NCI-H2081 (cell line): ENCODE measurements around the gene PFKFB3.
"Not testable (repeated sequence)": the region's sequence is repeated elsewhere in the genome, so short reads cannot be mapped to it uniquely, and the experiment has no call there.

ENCODE experiments used
- DNase-seq, 2 experiments: peaks; one replicate each; lab custom pipeline; 2025; lab: John Stamatoyannopoulos, UW

The PFKFB3 gene

DNA sequence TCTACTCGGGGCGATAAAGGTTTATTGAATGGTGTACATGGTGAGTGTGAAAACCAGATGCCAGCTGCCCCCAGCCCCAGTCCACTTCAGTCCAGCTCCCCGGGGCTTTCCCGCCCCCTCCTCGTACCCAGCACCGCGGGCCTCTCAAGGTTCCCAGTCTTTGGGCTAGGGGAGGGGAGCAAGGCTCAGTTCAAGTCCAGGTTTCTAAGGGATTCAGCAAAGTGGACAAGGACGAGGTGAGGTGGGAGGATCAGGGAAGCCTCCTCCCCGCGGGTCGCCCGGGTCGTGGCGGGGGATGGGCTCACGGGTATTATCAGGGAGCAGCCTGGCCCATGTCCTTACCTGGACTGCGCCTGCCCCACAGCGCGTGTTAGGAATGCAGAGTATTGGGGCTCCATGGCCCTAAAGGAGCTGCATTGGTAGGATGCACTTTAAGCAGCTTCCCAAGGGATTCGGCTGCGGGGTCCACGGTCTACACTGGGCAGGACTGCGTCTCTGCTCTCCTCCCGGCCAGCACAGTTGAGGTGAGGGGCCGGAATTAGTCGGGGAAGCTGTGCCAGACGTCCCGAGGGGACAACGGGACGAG is 541 bp upstream of the PFKFB3 start:
- DNase-seq, result no peak

DNA sequence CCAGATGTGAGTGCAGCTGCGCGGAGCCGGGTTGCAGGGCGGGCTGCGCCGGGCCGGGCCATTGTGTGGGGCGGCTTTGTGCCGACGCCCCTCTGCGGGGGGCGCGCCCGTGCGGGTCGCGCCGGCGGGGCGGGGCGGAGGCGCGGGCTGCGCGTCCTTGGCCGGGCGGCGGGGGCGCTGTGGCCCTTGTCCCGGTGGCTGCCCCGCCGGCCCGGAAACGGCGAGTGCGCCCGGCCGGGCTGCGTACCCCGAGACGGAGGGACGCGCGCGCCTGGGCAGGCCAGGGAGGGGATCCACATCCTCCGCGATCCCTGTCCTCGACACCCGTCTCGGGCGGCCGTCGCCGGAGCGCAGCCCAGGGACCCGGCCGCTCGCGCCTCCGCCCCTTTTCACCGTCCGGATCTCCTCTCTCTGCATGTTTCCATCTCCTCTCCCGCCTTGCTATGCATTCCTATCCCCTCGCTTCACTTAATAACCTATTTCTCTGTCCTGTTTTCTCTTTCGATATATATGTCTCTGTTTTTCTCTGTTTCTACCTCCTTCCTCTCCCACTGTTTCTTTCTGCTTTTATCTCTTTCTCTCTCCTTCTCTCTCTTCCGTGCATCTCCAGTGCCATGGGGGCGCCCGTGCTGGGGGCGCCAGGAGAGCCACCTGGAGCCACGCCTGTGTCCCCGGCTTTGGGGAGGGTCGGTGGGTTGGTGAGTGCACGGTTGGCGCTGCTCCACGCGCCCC is 765 bp downstream of the PFKFB3 start:
- no peak for DNase-seq

DNA sequence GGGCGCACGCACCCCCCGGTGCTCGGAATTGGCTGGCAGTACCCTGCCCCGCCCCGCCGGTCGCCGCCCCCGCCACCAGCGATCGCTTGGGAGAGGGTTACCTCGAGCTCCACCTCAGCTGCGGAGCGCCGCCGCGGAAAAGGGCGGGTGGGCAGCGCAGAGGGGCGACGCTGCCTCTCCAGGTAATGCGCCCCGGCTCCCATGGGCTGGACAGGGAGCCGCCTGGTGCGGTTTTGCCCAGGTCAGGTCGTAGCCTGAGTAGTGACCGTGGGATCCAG is 1.3 kb downstream of the PFKFB3 start:
- DNase-seq, result no peak

DNA sequence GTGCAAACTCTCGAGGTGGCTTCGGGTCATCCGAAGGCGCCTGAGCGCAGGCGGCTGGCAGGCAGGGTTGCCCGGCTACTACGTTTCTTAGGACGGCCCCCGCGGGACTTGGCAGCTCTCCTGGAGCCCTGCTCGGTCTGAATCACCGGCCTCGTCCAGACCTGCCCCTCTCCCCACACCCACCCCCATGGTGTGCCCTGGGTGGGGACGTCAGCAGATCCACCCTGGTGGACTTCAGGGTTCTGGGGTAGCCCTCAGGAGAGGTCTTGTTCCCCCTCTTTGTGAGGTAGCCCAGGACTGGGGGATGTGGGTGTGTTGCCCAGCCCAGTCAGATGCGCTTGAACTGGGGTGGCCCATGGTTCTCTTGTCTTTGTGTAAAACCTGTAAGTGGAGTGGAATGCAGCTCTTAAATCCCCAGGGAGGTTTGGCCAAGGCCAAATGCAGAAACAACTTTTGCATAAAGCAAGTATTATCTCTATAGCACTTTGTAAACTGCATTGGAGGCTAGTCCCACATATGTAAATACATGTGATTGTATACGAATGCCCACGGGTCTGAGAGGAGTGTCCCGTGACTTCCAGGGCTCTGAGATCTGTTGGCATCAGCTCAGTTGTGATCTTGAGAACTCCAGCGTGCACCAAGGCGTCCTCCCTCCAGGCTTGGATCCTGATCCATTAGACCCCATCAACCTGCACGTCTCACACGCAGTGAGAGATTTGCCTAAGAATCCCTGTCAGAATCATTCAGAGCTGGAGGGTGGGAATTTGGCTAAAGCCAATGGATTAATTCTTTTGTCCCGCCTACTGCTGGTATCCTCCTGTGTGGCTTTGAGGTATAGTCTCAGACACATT is 1.8 kb downstream of the PFKFB3 start:
- DNase-seq, result no peak

DNA sequence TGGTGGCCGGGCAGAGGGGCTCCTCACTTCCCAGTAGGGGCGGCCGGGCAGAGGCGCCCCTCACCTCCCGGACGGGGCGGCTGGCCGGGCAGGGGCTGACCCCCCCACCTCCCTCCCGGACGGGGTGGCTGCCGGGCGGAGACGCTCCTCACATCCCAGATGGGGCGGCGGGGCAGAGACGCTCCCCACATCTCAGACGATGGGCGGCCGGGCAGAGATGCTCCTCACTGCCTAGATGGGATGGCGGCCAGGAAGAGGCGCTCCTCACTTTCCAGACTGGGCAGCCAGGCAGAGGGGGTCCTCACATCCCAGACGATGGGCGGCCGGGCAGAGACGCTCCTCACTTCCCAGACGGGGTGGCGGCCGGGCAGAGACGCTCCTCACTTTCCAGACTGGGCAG is 3.8 kb downstream of the PFKFB3 start:
- DNase-seq, result not testable (repeated sequence)

DNA sequence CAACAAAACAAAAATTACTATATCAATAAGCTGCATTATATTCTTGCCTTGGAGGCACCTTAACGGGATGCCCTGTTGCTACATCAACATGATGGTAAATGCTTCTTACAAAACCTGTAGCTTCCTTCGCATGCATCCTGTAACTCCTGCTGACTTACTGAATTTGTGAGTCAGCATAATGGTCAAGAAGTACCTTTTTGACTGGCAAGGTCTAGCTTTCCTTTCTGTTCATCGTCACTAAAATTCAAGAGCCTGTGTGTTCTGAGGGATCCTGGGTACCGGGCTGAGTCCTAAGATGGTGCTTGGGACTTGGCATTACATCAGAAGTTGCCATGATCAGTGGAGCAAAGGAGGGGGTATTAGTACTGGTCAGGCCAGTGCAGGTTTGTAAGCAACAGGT is 4.9 kb downstream of the PFKFB3 start:
- DNase-seq, result no peak

DNA sequence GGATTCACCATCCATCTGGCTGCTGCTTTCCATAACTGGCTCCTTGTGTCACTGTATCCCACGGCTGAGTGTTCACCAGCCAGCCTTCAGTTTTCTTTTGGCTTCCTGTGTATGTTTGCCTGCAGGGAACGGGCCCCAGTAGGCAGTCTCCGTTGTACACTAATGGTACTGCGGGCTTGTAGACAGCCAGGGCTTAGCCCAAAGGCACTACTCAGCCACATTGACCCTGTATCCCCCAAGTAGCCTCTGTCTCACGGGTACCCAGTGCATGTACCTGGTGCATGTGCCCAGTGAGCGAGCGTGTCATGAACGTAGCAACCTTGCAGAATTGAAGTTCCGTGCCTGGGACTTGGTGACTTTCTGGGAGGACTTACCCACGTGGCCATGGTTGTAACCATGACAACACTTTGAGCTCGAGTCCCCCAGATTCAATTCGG is 6.1 kb downstream of the PFKFB3 start:
- peak in 1 of 2 experiments; percentile 14 for DNase-seq

DNA sequence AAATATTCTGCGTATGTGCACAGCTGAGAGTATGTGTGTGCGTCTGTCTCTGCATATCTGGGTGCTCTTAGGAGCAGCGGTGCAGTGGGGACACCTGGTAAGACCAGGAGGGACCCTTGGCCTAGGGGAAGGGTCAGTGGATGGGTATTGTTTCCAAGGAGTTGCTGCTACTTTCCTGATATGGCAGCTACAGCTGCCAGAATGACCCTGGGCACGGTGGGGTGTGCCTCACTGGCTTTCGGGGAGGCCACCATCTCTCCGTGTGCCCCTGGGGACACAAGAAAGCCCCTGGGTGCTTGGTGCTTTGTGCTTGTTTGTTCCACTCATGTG is 8.6 kb downstream of the PFKFB3 start:
- DNase-seq, result no peak

DNA sequence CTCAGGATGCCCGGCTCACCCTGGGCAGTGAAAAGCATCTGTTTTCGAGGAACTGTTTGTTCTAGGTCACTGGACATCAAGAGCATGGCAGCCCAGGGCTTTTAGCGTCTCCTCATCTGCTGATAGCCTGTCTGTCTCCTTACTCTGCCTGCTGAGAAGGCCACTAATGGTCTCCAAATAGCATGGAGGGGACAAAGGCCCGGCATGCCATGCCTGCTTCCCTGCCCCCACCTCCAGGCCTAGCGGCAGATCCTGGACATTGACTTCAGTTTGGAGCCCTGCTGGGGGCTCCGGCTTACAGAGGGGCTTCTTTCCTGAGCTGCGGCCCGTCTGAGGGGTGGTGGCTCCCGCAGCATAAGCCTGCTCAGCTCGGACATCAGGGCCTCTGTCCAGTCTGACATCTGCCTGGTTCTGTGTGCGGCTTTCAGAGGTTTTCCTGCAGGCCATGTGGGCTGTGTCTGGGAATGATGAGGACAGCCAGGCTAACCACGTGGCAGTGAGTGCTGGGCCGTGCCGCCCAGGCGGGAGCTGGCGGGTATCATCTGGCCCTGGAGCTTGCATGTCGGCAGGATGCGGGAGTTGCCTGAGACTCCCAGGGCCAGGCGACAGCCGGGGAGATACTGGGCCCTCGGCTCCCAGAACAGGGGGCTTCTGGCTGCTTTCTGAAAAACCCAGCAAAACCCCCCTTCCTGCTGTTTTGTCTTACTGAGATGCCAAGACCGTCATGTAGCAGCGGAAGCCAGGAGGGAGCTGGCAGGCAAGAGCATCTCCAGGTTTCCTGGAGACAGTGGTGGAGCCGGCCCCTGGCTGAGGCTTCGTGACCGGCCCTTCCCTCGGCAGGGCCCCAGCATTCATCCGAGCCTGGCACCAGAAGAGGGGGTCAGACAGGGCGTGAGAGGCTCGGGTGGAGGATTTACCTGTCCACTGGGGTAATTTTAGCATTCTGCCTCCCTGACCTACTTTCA is 9.2 kb downstream of the PFKFB3 start:
- DNase-seq, result no peak

DNA sequence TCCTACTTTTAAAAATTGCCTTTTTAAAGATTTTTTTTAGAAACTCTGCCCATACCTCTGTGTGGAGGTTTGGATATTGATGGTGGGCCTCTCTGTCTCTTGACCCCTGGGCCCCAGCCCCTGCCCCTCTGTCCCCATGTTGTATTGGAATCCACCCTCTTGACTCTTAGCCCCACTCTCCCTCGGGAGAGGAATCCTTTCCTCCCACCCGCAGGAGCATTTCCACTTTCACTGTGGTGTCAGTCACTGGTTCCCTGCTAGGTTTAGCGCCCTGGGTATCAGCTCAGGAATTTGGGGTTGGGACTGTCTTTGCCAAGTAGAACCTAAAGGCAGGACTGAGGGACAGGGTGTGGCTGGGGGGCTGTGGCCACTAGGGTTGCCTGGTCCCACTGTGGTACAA is 10.1 kb downstream of the PFKFB3 start:
- DNase-seq, result no peak

DNA sequence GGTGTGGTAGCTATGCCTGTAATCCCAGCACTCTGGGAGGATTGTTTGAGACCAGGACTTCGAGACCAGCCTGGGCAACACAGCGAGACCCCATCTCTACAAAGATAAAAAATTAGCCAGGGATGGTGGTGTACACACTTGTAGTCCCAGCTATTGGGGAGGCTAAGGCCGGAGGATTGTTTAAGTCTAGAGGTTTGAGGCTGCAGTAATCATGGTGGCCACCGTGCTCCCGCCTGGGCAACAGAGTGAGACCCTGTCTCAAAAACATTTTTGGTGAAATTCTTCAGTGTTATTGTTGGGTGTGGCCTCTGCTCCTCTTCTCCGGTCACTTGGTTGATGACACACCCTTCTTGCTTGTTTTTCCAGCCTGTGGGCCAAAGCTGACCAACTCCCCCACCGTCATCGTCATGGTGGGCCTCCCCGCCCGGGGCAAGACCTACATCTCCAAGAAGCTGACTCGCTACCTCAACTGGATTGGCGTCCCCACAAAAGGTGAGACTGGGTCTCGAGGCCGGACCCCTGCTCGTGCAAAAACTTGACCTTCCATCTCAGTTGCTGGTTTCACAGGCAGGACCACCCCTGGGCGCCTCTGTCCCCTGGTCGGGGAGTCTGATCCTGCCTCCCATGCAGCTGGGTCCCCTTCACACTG is 10.6 kb downstream of the PFKFB3 start:
- no peak for DNase-seq

DNA sequence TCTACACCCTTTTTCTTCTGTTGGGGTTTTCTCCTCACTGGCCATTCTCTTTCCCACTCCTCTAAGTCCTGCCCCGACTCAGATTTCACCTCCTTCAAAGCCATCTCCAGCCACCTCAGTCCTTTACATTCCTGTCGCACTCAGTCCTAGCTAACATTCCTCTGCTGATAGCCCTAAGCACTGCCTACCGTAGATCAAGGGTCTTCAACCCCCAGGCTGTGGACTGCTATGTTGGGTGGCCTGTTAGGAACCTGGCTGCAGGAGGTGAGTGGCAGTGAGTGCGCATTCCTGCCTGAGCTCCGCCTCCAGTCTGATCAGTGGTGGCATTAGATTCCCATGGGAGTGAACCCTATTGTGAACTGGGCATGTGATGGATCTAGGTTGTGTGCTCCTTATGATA is 11.2 kb downstream of the PFKFB3 start:
- DNase-seq, result no peak

DNA sequence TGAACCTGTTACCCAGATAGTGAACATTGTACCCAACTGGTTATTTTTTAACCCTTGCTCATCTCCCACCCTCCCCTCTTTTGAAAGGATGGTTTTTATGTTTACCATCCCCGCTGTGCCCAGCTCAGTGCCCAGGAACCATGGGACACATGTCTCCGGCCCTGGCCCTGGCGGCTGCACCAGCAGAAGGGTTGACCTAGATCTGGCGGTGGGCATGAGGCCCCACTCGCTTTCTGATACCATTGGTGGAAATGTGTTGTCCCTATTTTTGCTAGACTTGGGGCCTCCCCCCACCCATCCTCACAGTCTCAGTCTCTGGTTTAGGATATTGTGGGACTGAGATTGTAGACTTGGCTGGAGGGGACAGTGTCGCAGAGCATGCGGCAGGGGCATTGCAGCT is 11.9 kb downstream of the PFKFB3 start:
- DNase-seq, result no peak

DNA sequence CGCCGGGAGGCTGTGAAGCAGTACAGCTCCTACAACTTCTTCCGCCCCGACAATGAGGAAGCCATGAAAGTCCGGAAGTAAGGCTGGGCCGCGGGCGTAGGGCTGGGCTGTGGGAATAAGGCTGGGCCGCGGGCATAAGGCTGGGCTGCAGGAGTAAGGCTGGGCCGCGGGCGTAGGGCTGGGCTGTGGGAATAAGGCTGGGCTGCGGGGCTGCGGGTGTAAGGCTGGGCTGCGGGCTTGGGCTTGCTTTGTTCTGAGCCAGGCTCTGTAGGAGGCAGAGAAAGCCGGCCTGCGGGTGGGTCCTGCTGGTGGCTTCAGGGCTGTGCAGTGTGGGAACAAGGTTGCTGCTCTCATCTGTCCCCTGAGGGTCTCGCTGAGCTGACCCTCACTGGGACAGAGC is 12.5 kb downstream of the PFKFB3 start:
- no peak for DNase-seq

DNA sequence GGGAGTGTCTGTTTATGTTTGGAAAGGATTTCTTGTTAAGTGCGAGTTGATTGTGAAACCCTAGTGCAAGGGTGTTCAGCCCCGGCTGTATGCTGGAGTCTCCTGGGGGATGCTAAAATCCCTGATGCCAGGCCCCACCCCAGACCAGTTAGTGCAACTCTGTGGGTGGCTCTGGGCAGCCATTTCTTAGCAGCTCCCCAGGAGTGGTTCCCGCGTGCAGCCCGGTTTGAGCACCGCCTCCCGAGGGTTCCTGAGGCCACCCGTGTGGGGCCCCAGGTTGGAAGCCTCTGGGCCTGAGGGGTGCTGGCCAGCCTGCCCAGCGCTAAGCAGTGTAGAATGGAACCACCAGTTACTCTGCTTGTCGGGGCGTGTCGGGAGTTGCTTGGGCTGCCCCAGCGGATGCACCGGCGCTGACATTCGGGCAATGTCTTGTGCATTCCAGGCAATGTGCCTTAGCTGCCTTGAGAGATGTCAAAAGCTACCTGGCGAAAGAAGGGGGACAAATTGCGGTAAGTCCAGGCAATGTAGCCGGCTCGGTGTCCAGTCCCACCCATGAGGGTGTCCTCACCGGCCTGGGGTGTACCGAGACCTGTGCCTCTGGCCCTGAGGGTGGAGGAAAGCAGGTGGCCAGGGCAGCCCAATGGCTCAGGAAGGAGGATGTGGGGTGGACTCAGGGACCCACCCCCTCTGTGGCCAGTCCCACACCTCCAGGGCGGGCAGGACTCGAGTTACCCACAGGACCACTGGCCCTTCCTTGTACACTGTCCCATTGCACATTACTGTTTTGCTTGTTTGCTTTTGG is 13.2 kb downstream of the PFKFB3 start:
- DNase-seq, result no peak

DNA sequence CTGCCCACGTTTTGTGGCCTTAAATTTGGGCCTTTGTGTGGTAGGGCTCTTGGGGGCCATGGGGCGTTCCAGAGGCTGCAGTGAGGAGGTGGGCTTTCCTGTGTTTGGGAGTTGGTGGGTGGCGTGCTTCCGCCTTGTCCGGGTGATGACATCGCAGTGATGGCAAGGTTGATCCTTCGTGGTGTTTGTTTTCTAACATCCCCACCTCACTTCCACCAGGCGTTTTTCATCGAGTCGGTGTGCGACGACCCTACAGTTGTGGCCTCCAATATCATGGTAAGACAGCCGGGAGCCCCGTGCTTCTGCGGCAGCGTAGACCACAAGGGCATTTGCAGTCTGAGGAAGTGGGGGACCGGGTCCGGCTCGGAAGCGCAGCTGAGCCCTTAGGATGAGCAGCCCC is 14.2 kb downstream of the PFKFB3 start:
- no peak for DNase-seq

DNA sequence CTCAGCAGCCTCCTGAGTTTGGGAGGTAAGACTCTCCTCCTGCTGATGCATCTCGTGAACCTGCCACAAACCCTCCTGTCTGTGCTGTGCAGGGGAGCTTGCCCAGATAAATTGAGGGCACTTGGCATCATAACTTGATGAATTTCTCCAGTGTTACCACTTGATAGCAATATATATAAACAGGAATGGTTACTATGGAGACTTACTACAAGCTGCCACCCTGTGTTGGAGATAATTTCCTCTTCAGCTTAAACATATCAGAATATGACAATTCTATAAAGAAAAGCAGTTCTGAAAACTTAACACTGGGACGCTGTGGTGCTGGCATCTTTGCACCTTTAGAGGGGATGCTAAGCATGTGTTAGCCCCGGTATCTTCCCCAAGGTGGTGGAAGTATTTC is 14.9 kb downstream of the PFKFB3 start:
- DNase-seq, result no peak

DNA sequence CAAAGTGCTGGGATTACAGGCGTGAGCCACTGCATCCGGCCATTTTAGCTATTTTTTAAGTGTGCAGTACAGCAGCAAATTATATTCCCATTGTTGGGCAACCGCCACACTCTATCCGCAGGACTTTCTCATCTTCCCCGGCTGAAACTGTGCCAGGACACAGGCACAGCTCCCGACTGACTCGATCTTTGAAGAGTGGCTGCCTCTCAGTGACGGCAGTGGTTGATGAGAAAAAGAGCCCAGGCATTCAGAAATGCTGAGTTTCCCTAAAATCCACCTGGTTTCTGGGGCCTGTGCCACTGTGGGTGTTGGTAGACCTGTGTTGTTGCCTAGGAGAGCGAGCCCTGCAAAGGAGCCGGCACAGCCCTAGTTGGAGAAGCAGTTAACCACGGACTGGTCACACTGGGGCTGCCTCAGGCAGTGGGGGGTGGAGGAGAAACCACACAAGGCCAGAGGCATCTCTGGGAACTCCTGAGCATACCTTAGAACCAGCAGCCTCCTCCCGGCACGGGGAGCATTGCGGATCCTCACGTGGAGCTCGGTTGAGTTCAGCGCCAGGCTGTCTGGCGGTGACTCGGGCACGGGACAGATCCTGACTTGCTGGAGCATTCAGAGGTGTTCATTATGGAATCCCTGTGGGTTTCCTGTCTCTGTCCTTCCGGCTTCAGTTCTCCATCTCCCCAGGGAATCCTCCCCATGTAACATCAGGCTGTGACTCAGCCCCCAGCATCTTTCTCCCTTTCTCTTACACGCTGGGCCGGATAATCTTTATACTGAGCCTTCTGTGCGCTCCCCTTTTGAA is 16.2 kb downstream of the PFKFB3 start:
- no peak for DNase-seq

DNA sequence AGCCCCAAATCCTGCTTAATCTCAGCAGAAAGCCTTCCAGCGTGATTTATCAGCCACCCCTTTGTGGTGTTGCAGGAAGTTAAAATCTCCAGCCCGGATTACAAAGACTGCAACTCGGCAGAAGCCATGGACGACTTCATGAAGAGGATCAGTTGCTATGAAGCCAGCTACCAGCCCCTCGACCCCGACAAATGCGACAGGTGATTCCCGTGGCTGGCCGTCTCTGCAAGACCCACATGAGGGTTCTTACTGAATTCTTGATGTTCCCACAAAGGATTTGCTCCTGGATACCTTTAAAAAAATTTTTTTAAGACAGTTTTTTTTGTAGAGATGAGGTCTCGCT is 16.7 kb downstream of the PFKFB3 start:
- no peak for DNase-seq
